ENCODE results near the gene GUCD1. TPM values are rescaled to one million over a fixed set of nuclear protein-coding genes. Genes with fewer than 3 reads are reported as not detected.
"Not testable (repeated sequence)": the region's sequence is repeated elsewhere in the genome, so short reads cannot be mapped to it uniquely, and the experiment has no call there.

The GUCD1 gene
- polyA plus RNA-seq, 2 of the 4 experiments (the other 2 are of a cell fraction): 37.1 to 43.5 TPM

DNA sequence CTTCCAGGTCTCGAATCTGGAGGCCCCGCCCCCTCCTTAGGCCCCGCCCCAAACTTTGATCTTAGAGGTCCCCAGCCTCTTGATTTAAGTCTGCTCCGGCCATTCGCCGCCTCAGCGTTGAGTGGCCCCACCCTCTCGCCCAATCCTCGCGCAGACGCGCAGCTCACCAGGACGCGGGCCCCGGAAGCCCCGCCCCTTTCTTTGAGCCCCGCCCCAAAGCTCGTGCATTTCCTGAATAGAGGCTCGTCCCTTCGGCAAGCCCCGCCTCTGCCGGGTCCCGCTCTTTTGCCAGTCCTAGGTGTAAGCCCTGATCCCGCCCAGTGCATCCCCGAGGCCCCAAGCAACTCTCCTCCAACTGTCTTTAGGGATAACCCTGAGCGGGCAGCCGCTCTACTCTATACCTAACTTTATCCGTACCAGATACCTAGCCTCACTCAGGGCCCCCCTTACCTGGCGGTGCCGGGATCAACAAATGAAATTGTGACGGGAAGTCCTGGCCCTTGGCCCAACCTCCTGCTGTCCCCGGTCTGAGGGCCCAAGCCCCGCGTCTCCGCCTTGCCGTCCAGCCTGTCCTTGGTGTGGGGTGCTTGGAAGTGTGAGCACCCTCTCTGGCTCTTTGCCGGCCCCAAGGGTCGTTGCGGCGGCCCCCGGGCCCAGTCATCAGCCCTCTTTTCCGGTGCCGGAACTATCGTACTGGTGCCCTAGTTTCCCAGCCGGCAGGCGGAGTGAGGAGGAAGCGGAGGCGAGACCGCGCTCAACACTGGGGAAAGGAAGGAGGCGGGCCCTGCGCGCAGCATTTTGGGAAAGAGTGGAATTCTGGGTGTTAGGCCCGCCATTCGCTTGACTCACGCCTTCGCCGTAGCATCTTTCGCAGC is 464 bp upstream of the GUCD1 start, which contains the start of gene SNRPD3 (continued):
- TF ChIP-seq ESRRA (IDR thresholded peaks at IDR 0.05; ENCODE audit: borderline replicate concordance, low read length) (no peak), RAD21 (conservative IDR thresholded peaks at IDR 0.05 in 1 of 2, IDR thresholded peaks at IDR 0.05 in 1 of 2) (no peak), HOXA7 (CRISPR knock-in tag; IDR thresholded peaks at IDR 0.05) (peak; percentile 36; the same call in 1 of the 2 replicates)
- TF ChIP-seq, protein P1, sequence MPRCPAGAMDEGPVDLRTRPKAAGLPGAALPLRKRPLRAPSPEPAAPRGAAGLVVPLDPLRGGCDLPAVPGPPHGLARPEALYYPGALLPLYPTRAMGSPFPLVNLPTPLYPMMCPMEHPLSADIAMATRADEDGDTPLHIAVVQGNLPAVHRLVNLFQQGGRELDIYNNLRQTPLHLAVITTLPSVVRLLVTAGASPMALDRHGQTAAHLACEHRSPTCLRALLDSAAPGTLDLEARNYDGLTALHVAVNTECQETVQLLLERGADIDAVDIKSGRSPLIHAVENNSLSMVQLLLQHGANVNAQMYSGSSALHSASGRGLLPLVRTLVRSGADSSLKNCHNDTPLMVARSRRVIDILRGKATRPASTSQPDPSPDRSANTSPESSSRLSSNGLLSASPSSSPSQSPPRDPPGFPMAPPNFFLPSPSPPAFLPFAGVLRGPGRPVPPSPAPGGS (IDR thresholded peaks at IDR 0.05): peak; percentile 59; the same call in 2 of the 3 replicates
- TF ChIP-seq, protein P2, sequence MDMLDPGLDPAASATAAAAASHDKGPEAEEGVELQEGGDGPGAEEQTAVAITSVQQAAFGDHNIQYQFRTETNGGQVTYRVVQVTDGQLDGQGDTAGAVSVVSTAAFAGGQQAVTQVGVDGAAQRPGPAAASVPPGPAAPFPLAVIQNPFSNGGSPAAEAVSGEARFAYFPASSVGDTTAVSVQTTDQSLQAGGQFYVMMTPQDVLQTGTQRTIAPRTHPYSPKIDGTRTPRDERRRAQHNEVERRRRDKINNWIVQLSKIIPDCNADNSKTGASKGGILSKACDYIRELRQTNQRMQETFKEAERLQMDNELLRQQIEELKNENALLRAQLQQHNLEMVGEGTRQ (IDR thresholded peaks at IDR 0.05): no peak

DNA sequence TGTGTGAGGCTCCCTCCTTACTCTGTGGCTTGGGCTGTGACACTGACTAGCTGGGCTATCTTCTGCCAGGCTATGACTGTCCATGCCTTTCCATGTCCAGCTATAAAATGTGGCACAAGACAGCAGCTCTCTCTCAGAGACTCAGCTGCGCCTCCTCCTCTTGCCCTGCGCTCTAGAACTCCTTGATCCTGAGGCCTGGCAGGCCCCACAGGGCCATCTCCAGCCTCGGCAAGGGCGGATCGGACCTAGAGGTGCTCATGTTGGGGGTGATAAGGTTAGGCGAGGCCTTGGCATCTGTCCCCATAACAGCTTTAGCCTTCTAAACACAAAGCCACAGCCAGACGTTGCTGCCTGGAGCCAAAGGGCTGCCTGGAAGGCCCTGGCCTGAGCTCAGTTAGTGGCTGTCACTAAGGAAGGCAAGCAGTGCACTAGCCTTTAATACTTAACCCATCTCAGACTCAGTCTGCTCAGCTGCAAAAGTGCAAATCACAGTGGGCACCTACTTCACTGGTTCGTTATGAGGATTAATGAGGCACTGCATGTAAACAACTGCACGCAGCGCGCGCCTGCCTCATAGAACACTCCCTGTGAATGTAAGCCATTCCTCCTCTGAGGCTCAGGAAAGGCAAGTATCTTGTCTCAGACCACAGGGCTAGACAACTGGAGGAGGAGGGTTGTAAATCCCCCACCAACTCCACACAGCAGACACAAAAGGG is 1.2 kb downstream of the GUCD1 start:
- FAIRE-seq (no peak), DNase-seq (ENCODE audit: low read depth in 1 of 2, low spot score in 1 of 2) (no peak), ATAC-seq (no peak)
- peak overlapping the region; percentile 94 for H3K4me2 ChIP-seq
- TF ChIP-seq, protein P3, sequence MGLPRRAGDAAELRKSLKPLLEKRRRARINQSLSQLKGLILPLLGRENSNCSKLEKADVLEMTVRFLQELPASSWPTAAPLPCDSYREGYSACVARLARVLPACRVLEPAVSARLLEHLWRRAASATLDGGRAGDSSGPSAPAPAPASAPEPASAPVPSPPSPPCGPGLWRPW (IDR thresholded peaks at IDR 0.05): no peak
- TF ChIP-seq CBX2 (IDR thresholded peaks at IDR 0.05; ENCODE audit: borderline replicate concordance, low read depth) (no peak), FOSL2 (IDR thresholded peaks at IDR 0.05) (no peak), FOSL2 (CRISPR knock-in tag; IDR thresholded peaks at IDR 0.05) (no peak), FOSB (CRISPR knock-in tag; IDR thresholded peaks at IDR 0.05) (no peak), ESRRA (IDR thresholded peaks at IDR 0.05; ENCODE audit: borderline replicate concordance, low read length) (no peak), RAD21 (conservative IDR thresholded peaks at IDR 0.05 in 1 of 2, IDR thresholded peaks at IDR 0.05 in 1 of 2) (no peak), KDM1A (IDR thresholded peaks at IDR 0.05; ENCODE audit: low read depth) (no peak), SREBF2 (IDR thresholded peaks at IDR 0.05) (no peak), MAZ (IDR thresholded peaks at IDR 0.05; ENCODE audit: borderline replicate concordance, low read depth, low read length) (no peak), HDAC2 (IDR thresholded peaks at IDR 0.05) (no peak), EP300 (IDR thresholded peaks at IDR 0.05) (no peak), ZNF302 (CRISPR knock-in tag; IDR thresholded peaks at IDR 0.05) (no peak), RCOR1 (IDR thresholded peaks at IDR 0.05; ENCODE audit: low read depth, low read length) (no peak), HOXB13 (CRISPR knock-in tag; IDR thresholded peaks at IDR 0.05; ENCODE audit: low read depth) (no peak), NPAS2 (CRISPR knock-in tag; IDR thresholded peaks at IDR 0.05; ENCODE audit: borderline replicate concordance) (no peak)
- TF ChIP-seq, protein P4, sequence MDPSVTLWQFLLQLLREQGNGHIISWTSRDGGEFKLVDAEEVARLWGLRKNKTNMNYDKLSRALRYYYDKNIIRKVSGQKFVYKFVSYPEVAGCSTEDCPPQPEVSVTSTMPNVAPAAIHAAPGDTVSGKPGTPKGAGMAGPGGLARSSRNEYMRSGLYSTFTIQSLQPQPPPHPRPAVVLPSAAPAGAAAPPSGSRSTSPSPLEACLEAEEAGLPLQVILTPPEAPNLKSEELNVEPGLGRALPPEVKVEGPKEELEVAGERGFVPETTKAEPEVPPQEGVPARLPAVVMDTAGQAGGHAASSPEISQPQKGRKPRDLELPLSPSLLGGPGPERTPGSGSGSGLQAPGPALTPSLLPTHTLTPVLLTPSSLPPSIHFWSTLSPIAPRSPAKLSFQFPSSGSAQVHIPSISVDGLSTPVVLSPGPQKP (IDR thresholded peaks at IDR 0.05; ENCODE audit: low read depth, low read length): no peak
- peak overlapping the region; percentile 99 for H3K4me3 ChIP-seq
- peaks cover 49% of the 10 kb centered on the region for H3K4me1 ChIP-seq
- POLR2A ChIA-PET: no interaction called here
- peak overlapping the region; percentile 90 to 98; a peak in 5 of 6 replicates for H3K27ac ChIP-seq
- CTCF ChIA-PET: interaction anchor here (0.5 to 1.3 kb wide), 4 partner anchors 17 to 95 kb away, joined by 3 to 4 read pairs (median 4); no protein-coding TSS in a partner anchor
- 87% methylated on average over 6 of the region's 12 CpGs for WGBS (ENCODE audit: missing lambda C conversion rate)
- H3K9me3 ChIP-seq: no peaks in the 10 kb centered on the region

DNA sequence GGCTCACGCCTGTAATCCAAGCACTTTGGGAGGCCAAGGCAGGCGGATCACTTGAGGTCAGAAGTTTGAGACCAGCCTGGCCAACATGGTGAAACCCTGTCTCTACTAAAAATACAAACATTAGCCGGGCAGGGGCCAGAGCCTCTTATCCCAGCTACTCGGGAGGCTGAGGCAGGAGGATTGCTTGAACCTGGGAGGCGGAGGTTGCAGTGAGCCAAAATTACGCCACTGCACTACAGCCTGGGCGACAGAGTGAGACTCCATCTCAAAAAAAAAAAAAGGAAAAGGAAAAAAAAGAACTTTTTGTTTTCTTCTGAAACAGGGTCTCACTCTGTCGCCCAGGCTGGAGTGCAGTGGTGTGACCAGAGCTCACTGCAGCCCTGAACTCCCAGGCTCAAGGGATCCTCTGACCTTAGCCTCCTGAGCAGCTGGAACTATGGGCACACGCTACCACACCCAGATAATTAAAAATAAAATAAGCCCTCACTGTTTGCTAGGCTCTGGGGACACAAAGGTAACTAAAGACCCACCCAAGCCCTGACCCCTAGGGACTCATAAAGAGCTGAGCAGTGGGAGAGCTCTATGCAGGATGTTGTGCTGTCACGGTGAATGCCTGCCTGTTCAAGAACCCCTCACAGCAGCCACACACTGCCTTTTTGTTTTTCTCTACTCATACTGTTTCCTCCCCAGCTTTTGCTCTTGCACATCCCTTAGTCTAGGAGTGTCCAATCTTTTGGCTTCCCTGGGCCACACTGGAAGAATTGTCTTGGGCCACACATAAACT is 2.2 kb downstream of the GUCD1 start:
- CTCF ChIA-PET: interaction anchor here (0.6 kb wide), 1 partner anchor 94 kb away, joined by 4 read pairs; no protein-coding TSS in a partner anchor
- FAIRE-seq; H3K4me2 ChIP-seq; H3K27ac ChIP-seq; ATAC-seq; POLR2A ChIA-PET; DNase-seq (ENCODE audit: low read depth in 1 of 2, low spot score in 1 of 2); H3K9me3 ChIP-seq; H3K4me3 ChIP-seq: not testable (repeated sequence)
- H3K4me1 ChIP-seq: peaks cover 44% of the 10 kb centered on the region
- 90% methylated on average over 9 of the region's 10 CpGs for WGBS (ENCODE audit: missing lambda C conversion rate)
